Measurements from ENCODE around the gene BTBD7.

DNA sequence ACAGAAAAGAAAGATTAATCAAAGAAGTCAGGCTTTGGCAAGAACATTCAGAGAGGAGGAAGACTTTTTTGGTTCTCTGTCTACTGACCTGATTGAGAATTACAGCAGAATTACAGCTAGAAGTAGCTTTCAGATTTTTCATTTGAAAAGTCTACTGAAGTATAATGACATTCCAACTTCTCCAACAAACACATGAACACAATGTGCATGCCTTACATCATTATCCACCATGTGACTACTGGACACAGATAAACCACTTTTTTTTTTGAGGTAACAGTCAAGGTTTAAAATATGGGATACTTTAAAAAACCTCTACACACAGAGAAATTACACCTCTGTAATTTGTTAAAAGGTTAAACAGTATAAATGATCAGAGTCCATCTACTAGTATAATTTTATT lies 12.3 kb downstream of the BTBD7 start:
- TF ChIP-seq, protein P1, sequence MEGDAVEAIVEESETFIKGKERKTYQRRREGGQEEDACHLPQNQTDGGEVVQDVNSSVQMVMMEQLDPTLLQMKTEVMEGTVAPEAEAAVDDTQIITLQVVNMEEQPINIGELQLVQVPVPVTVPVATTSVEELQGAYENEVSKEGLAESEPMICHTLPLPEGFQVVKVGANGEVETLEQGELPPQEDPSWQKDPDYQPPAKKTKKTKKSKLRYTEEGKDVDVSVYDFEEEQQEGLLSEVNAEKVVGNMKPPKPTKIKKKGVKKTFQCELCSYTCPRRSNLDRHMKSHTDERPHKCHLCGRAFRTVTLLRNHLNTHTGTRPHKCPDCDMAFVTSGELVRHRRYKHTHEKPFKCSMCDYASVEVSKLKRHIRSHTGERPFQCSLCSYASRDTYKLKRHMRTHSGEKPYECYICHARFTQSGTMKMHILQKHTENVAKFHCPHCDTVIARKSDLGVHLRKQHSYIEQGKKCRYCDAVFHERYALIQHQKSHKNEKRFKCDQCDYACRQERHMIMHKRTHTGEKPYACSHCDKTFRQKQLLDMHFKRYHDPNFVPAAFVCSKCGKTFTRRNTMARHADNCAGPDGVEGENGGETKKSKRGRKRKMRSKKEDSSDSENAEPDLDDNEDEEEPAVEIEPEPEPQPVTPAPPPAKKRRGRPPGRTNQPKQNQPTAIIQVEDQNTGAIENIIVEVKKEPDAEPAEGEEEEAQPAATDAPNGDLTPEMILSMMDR (IDR thresholded peaks at IDR 0.05), result no peak
- no peak for TF ChIP-seq EP300 (IDR thresholded peaks at IDR 0.05)

All from ovary (tissue), 3 donors.